Panc1 (cell line): ENCODE results near the gene PELI1.

Experiments used
- CTCF ChIP-seq: fragments of 450-650 bp; IDR thresholded peaks from 2 replicates; pipeline ENCODE4 v1.5.1; 2017; ENCODE audit warnings: mild to moderate bottlenecking
- POLR2AphosphoS5 ChIP-seq: IDR thresholded peaks from 2 replicates; pipeline ENCODE4 v1.6.1; 2012; ENCODE audit warnings: mild to moderate bottlenecking, low read depth, low read length, moderate library complexity
- SIN3A ChIP-seq: IDR thresholded peaks from 2 replicates; pipeline ENCODE4 v1.6.1; 2012; ENCODE audit warnings: low read depth, mild to moderate bottlenecking, low read length, moderate library complexity, borderline replicate concordance; ENCODE audit not compliant: insufficient read depth
- TF ChIP-seq, protein P1 (sequence below), 2 experiments: IDR thresholded peaks; 2 replicates each; pipeline ENCODE4 v1.6.1; 2011 to 2012; ENCODE audit warnings: low read depth in 2 of 2, control low read depth in 1 of 2, low read length in 1 of 2, mild to moderate bottlenecking in 1 of 2, moderate library complexity in 1 of 2; ENCODE audit not compliant: insufficient read depth in 1 of 2

- TF ChIP-seq, protein P1, sequence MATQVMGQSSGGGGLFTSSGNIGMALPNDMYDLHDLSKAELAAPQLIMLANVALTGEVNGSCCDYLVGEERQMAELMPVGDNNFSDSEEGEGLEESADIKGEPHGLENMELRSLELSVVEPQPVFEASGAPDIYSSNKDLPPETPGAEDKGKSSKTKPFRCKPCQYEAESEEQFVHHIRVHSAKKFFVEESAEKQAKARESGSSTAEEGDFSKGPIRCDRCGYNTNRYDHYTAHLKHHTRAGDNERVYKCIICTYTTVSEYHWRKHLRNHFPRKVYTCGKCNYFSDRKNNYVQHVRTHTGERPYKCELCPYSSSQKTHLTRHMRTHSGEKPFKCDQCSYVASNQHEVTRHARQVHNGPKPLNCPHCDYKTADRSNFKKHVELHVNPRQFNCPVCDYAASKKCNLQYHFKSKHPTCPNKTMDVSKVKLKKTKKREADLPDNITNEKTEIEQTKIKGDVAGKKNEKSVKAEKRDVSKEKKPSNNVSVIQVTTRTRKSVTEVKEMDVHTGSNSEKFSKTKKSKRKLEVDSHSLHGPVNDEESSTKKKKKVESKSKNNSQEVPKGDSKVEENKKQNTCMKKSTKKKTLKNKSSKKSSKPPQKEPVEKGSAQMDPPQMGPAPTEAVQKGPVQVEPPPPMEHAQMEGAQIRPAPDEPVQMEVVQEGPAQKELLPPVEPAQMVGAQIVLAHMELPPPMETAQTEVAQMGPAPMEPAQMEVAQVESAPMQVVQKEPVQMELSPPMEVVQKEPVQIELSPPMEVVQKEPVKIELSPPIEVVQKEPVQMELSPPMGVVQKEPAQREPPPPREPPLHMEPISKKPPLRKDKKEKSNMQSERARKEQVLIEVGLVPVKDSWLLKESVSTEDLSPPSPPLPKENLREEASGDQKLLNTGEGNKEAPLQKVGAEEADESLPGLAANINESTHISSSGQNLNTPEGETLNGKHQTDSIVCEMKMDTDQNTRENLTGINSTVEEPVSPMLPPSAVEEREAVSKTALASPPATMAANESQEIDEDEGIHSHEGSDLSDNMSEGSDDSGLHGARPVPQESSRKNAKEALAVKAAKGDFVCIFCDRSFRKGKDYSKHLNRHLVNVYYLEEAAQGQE (IDR thresholded peaks at IDR 0.05; ENCODE audit: insufficient read depth in 1 of 2, low read depth in 2 of 2, low read length in 1 of 2) = no peak
- TF ChIP-seq CTCF (no peak), SIN3A (no peak), POLR2AphosphoS5 (no peak)
Observed at GRCh38 chr2:64166637-64167420, 22.6 kb upstream of the PELI1 start.
